CD14-positive monocyte (primary cell): ENCODE measurements around the gene MS4A4A. TPM values are rescaled to one million over a fixed set of nuclear protein-coding genes. Genes with fewer than 3 reads are reported as not detected.
A peak's percentile ranks its signal among the peaks of the same experiment; 100 is the strongest.

Experiments used
- DNase-seq, 3 donors: peaks; one replicate each; pipeline ENCODE4 v3.0.0-alpha.2; 2011 to 2022
- H2AFZ ChIP-seq: 2 replicates; pipeline ENCODE4 v1.6.0; 2012; ENCODE audit warnings: mild to moderate bottlenecking, low read depth, low read length, inconsistent platforms; ENCODE audit not compliant: insufficient read depth, poor library complexity, severe bottlenecking
- H3K27ac ChIP-seq, 2 donors: 1 replicate in 1 of 2; 2 replicates in 1 of 2; pipeline ENCODE4 v1.5.1; 2012 to 2013; ENCODE audit warnings: low read length in 2 of 2, control low read depth in 1 of 2, inconsistent platforms in 1 of 2, low read depth in 1 of 2, mild to moderate bottlenecking in 1 of 2
- H3K27me3 ChIP-seq, 2 donors: one replicate each; pipeline versions ENCODE4 v1.6.0 to v1.6.1; 2011 to 2013; ENCODE audit warnings: low read length in 2 of 2; ENCODE audit not compliant: control insufficient read depth in 2 of 2, insufficient read depth in 2 of 2
- H3K36me3 ChIP-seq, 2 donors: replicated peaks in 1 of 2; 1 replicate in 1 of 2; 2 replicates in 1 of 2; pipeline versions ENCODE4 v1.5.1 to v1.6.1; 2012 to 2013; ENCODE audit warnings: low read length in 2 of 2, control low read depth in 1 of 2, inconsistent platforms in 1 of 2, mild to moderate bottlenecking in 1 of 2; ENCODE audit not compliant: insufficient read depth in 2 of 2, control insufficient read depth in 1 of 2
- H3K4me1 ChIP-seq, 2 donors: 1 replicate in 1 of 2; 2 replicates in 1 of 2; pipeline versions ENCODE4 v1.5.1 to v1.6.1; 2012 to 2013; ENCODE audit warnings: low read length in 2 of 2, control low read depth in 1 of 2, inconsistent platforms in 1 of 2, mild to moderate bottlenecking in 1 of 2, moderate library complexity in 1 of 2; ENCODE audit not compliant: insufficient read depth in 2 of 2, control insufficient read depth in 1 of 2
- H3K4me2 ChIP-seq: replicated peaks from 2 replicates; pipeline ENCODE3; 2012; ENCODE audit warnings: low read length, moderate library complexity, mild to moderate bottlenecking; ENCODE audit not compliant: poor library complexity, severe bottlenecking; ENCODE audit errors: extremely low read depth
- H3K4me3 ChIP-seq, 3 experiments: fragments of 200-600 bp in 1 of 3; sonication (generic) in 1 of 3; replicated peaks in 1 of 3; 1 replicate in 2 of 3; 2 replicates in 1 of 3; pipeline ENCODE4 v1.5.1; 2011 to 2013; ENCODE audit warnings: low read length in 3 of 3, mild to moderate bottlenecking in 3 of 3, control low read depth in 2 of 3, low read depth in 2 of 3, inconsistent platforms in 1 of 3, moderate library complexity in 1 of 3
- H3K79me2 ChIP-seq: 2 replicates; pipeline ENCODE4 v1.6.0; 2012; ENCODE audit warnings: mild to moderate bottlenecking, control low read depth, inconsistent platforms, low read length, moderate library complexity; ENCODE audit not compliant: insufficient read depth
- H3K9ac ChIP-seq: 2 replicates; pipeline ENCODE4 v1.6.0; 2017; ENCODE audit warnings: low read length, mild to moderate bottlenecking; ENCODE audit not compliant: insufficient read depth, poor library complexity, severe bottlenecking
- H3K9me3 ChIP-seq, 2 donors: replicated peaks in 1 of 2; 1 replicate in 1 of 2; 2 replicates in 1 of 2; pipeline versions ENCODE4 v1.5.1 to v1.6.1; 2012 to 2013; ENCODE audit warnings: low read length in 2 of 2, control low read depth in 1 of 2; ENCODE audit not compliant: control insufficient read depth in 1 of 2, insufficient read depth in 1 of 2
- H4K20me1 ChIP-seq: 2 replicates; pipeline ENCODE4 v1.6.0; 2012; ENCODE audit warnings: mild to moderate bottlenecking, low read length, control low read depth, moderate library complexity; ENCODE audit not compliant: insufficient read depth
- H3K27ac Mint-ChIP-seq, 7 donors: one replicate each; pipeline ENCODE4 v1.8.0; 2020; ENCODE audit warnings: mild to moderate bottlenecking in 7 of 7, mixed read lengths in 7 of 7, moderate library complexity in 6 of 7, inconsistent platforms in 2 of 7
- H3K27me3 Mint-ChIP-seq, 3 donors: one replicate each; pipeline ENCODE4 v1.8.0; 2021 to 2022; ENCODE audit warnings: low read depth in 3 of 3, mild to moderate bottlenecking in 3 of 3, mixed read lengths in 3 of 3, moderate library complexity in 3 of 3, inconsistent platforms in 1 of 3
- H3K36me3 Mint-ChIP-seq, 2 donors: one replicate each; pipeline ENCODE4 v1.8.0; 2020; ENCODE audit warnings: mixed read lengths in 2 of 2, inconsistent platforms in 1 of 2, mild to moderate bottlenecking in 1 of 2
- H3K4me1 Mint-ChIP-seq: one replicate; pipeline ENCODE4 v1.8.0; 2020; ENCODE audit warnings: mild to moderate bottlenecking, mixed read lengths
- H3K4me3 Mint-ChIP-seq, 2 donors: one replicate each; pipeline ENCODE4 v1.8.0; 2020; ENCODE audit warnings: mild to moderate bottlenecking in 2 of 2, mixed read lengths in 2 of 2, moderate library complexity in 1 of 2
- H3K9me3 Mint-ChIP-seq, 7 donors: one replicate each; pipeline ENCODE4 v1.8.0; 2020 to 2022; ENCODE audit warnings: mixed read lengths in 7 of 7, mild to moderate bottlenecking in 6 of 7, moderate library complexity in 6 of 7, inconsistent platforms in 2 of 7
- WGBS: methylation state at CpG from one replicate; pipeline ENCODE4 v1.1.5; 2013; ENCODE audit warnings: missing lambda C conversion rate; ENCODE audit not compliant: insufficient coverage; 5-methylcytosine and 5-hydroxymethylcytosine counted together
- intact Hi-C, 2 donors: fragments of 100-400 bp; cut with micrococcal nuclease; formaldehyde crosslinking; loops; one replicate each; pipeline versions ENCODE4 v1.15.0 to v1.15.1; 2023
- polyA plus RNA-seq, 3 donors: library from polyadenylated mRNA; depleted of rRNA in 1 of 3; unstranded in 2 of 3; stranded (reverse) in 1 of 3; fragments of 300-500 nt in 2 of 3; fragments of >200 nt in 1 of 3; fragmentation: Illumina TruSeq in 2 of 3; gene quantifications; 1 replicate in 2 of 3; 2 replicates in 1 of 3; pipeline ENCODE4 v1.2.3, GENCODE V29; 2012 to 2021
- TF ChIP-seq, protein P1 (sequence below): fragments of 200-600 bp; IDR thresholded peaks from one replicate; pipeline ENCODE4 v1.8.0; 2022; ENCODE audit warnings: antibody characterized with exemption, mild to moderate bottlenecking

The MS4A4A gene
- polyA plus RNA-seq, 3 donors = 19.2 to 41.8 (median 27.4) TPM

DNA sequence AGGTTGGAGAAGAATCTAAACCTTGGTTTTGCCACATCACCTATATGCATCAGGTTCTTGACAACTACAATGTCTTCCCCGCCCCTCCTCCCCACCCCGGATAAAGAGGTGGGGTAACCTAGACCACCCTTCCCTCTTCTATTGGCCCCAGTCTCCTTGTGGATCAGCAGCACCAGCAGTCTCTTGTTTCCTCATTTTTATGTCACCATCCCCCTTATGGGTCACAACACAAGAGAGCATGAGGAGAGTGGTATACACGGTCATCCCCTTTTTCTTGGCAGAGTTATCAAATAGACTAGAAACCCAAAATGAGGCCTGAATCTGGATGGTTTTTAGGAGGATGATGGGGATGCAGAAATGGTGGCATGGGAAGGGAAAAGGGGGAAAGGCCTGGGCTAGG, 38.7 kb upstream of the MS4A4A start:
- no peaks in the 10 kb centered on the region for H3K36me3 ChIP-seq
- TF ChIP-seq, protein P1, sequence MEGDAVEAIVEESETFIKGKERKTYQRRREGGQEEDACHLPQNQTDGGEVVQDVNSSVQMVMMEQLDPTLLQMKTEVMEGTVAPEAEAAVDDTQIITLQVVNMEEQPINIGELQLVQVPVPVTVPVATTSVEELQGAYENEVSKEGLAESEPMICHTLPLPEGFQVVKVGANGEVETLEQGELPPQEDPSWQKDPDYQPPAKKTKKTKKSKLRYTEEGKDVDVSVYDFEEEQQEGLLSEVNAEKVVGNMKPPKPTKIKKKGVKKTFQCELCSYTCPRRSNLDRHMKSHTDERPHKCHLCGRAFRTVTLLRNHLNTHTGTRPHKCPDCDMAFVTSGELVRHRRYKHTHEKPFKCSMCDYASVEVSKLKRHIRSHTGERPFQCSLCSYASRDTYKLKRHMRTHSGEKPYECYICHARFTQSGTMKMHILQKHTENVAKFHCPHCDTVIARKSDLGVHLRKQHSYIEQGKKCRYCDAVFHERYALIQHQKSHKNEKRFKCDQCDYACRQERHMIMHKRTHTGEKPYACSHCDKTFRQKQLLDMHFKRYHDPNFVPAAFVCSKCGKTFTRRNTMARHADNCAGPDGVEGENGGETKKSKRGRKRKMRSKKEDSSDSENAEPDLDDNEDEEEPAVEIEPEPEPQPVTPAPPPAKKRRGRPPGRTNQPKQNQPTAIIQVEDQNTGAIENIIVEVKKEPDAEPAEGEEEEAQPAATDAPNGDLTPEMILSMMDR = no peak
- H3K27ac ChIP-seq = peak overlapping the region; percentile 65 to 77
- H2AFZ ChIP-seq = peak overlapping the region; percentile 6
- Mint-ChIP-seq H3K9me3 (peaks cover 0 to 2% (median 0%) of the 10 kb centered on the region in 7 donors), H3K4me1 (peaks cover 59% of the 10 kb centered on the region), H3K27ac (peak overlapping the region; percentile 88 to 94 (median 91)), H3K4me3 (peak overlapping the region; percentile 78 to 96), H3K27me3 (no peaks in the 10 kb centered on the region), H3K36me3 (peaks cover 5% of the 10 kb centered on the region in 2 donors)
- no CpG with 5 or more reads among the region's 3 CpGs for WGBS
- intact Hi-C loops = loop anchor here (5.0 to 10.0 kb wide), 2 partner anchors 57 to 59 kb away; partner anchors contain the start of gene MS4A6A (in 2 of the 2)
- H3K27me3 ChIP-seq = no peaks in the 10 kb centered on the region
- peaks cover 47 to 53% of the 10 kb centered on the region in 2 donors for H3K4me1 ChIP-seq
- no peak overlapping the region for H3K9ac ChIP-seq
- H4K20me1 ChIP-seq = no peaks in the 10 kb centered on the region
- peaks cover 54% of the 10 kb centered on the region for H3K79me2 ChIP-seq
- no peaks in the 10 kb centered on the region for H3K9me3 ChIP-seq
- DNase-seq = peak in 2 of 3 donors; percentile 32 to 33
- peak overlapping the region; percentile 63 for H3K4me2 ChIP-seq
- H3K4me3 ChIP-seq = peak overlapping the region; percentile 34 to 66 (median 63)

GRCh38 chr11:60242740-60243239, 37.7 kb upstream of the MS4A4A start, which contains the start of gene MS4A4E:
TSS of gene MS4A4E (minus strand) at chr11:60243137. CDS start at chr11:60230055, 13,082 bp downstream.
- peaks cover 0 to 2% (median 0%) of the 10 kb centered on the region in 7 donors for H3K9me3 Mint-ChIP-seq
- Histone ChIP-seq H3K79me2 (peaks cover 44% of the 10 kb centered on the region), H3K4me1 (peaks cover 46 to 53% of the 10 kb centered on the region in 2 donors), H3K4me2 (peak within 1 kb of the TSS; percentile 63), H3K9me3 (no peaks in the 10 kb centered on the region), H4K20me1 (no peaks in the 10 kb centered on the region), H3K27ac (peak within 1 kb of the TSS; percentile 65 to 77), H2AFZ (peak within 1 kb of the TSS; percentile 27), H3K9ac (no peak within 1 kb of the TSS), H3K4me3 (peak within 1 kb of the TSS; percentile 34 to 66 (median 63)), H3K27me3 (no peaks in the 10 kb centered on the region), H3K36me3 (no peaks in the 10 kb centered on the region)
- DNase-seq = peak in 2 of 3 donors; percentile 64 to 71
- H3K27me3 Mint-ChIP-seq = no peaks in the 10 kb centered on the region
- intact Hi-C loops = loop anchor here (5.0 to 10.0 kb wide), 2 partner anchors 58 to 60 kb away; partner anchors contain the start of gene MS4A6A (in 2 of the 2)
- peak within 1 kb of the TSS; percentile 78 to 96 for H3K4me3 Mint-ChIP-seq
- 10% methylated on average over 1 of the region's 5 CpGs for WGBS
- H3K4me1 Mint-ChIP-seq = peaks cover 52% of the 10 kb centered on the region
- TF ChIP-seq, protein P1 = no peak
- peak within 1 kb of the TSS; percentile 88 to 94 (median 91) for H3K27ac Mint-ChIP-seq
- peaks cover 5% of the 10 kb centered on the region in 2 donors for H3K36me3 Mint-ChIP-seq
